Calu3 (cell line): ENCODE data around the gene LRIT3. TPM values are rescaled to one million over a fixed set of nuclear protein-coding genes. Genes with fewer than 3 reads are reported as not detected.

Experiments
- BruUV-seq: library from RNA; stranded (reverse); fragments of 400-500 nt; replicated peaks from 2 replicates; lab custom pipeline; 2021; lab: Mats Ljungman, UMichigan
- CTCF ChIA-PET: fragments of 300-600 bp; sonication (Branson Sonifier 250); formaldehyde crosslinking; loops from one replicate; lab custom pipeline; 2022; ENCODE audit warnings: antibody characterized with exemption; lab: Charles Lee
- DNase-seq: peaks from one replicate; pipeline ENCODE4 v3.0.0; 2022
- H3K27ac Mint-ChIP-seq: one replicate; pipeline ENCODE4 v1.8.0; 2022; ENCODE audit warnings: mixed read lengths; ENCODE audit not compliant: unreplicated experiment
- H3K27me3 Mint-ChIP-seq: one replicate; pipeline ENCODE4 v1.8.0; 2022; ENCODE audit warnings: mixed read lengths; ENCODE audit not compliant: unreplicated experiment
- H3K36me3 Mint-ChIP-seq: one replicate; pipeline ENCODE4 v1.8.0; 2022; ENCODE audit warnings: mild to moderate bottlenecking, moderate library complexity, mixed read lengths; ENCODE audit not compliant: insufficient read depth, unreplicated experiment
- H3K4me1 Mint-ChIP-seq: one replicate; pipeline ENCODE4 v1.8.0; 2022; ENCODE audit warnings: mild to moderate bottlenecking, low read depth, mixed read lengths; ENCODE audit not compliant: unreplicated experiment
- H3K4me3 Mint-ChIP-seq: one replicate; pipeline ENCODE4 v1.8.0; 2022; ENCODE audit warnings: mild to moderate bottlenecking, low read depth, moderate library complexity, mixed read lengths; ENCODE audit not compliant: unreplicated experiment
- H3K9me3 Mint-ChIP-seq: one replicate; pipeline ENCODE4 v1.8.0; 2022; ENCODE audit warnings: low read depth, mixed read lengths; ENCODE audit not compliant: unreplicated experiment
- CTCF ChIP-seq: fragments of 200-600 bp; IDR thresholded peaks from one replicate; pipeline ENCODE4 v1.8.0; 2022; ENCODE audit warnings: antibody characterized with exemption; ENCODE audit not compliant: unreplicated experiment
- intact Hi-C: fragments of 100-400 bp; cut with micrococcal nuclease; formaldehyde crosslinking; loops from one replicate; pipeline ENCODE4 v1.10.0; 2022; ENCODE audit not compliant: unreplicated experiment
- total RNA-seq: library from RNA; stranded (reverse); gene quantifications from 2 replicates; pipeline ENCODE4 v1.2.3, GENCODE V29; 2022

LRIT3 gene
- total RNA-seq, 1 experiment from 2014 or later: 0.09 TPM

- Mint-ChIP-seq H3K27ac (no peak overlapping the region), H3K4me1 (peaks cover 18% of the 10 kb centered on the region), H3K9me3 (no peaks in the 10 kb centered on the region), H3K27me3 (no peaks in the 10 kb centered on the region), H3K36me3 (no peaks in the 10 kb centered on the region), H3K4me3 (no peak overlapping the region)
- BruUV-seq: no TSS peak
- no peak for TF ChIP-seq CTCF
- intact Hi-C loops: no loop called here
- DNase-seq: no peak
- CTCF ChIA-PET: no interaction called here
Observed at GRCh38 chr4:109913596-109914241, 65.8 kb downstream of the LRIT3 start.

DNA sequence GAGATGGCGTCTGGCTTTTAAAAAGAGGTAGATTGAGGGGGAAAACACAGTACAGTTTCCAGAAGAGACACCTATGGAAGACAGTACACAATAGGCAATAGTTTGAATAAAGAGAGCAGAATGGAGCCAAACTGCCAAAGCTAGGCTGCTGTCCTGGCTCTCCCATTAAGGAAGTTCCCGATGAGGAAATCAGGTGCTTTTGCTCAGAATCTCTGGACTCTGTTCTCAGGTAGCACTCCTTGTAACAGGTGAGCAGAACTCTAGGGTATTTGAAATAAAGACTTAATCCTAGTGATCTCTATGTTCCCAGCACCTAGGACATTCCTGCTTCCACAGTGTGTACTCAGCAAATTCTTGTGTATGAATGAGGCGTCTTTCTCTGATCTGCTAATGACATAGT, 66.4 kb downstream of the LRIT3 start:
- Mint-ChIP-seq H3K36me3 (no peaks in the 10 kb centered on the region), H3K4me1 (peaks cover 18% of the 10 kb centered on the region), H3K27me3 (no peaks in the 10 kb centered on the region), H3K4me3 (no peak overlapping the region), H3K27ac (no peak overlapping the region), H3K9me3 (no peaks in the 10 kb centered on the region)
- CTCF ChIA-PET: no interaction called here
- no TSS peak for BruUV-seq
- DNase-seq: no peak
- TF ChIP-seq CTCF: no peak
- intact Hi-C loops: no loop called here

DNA sequence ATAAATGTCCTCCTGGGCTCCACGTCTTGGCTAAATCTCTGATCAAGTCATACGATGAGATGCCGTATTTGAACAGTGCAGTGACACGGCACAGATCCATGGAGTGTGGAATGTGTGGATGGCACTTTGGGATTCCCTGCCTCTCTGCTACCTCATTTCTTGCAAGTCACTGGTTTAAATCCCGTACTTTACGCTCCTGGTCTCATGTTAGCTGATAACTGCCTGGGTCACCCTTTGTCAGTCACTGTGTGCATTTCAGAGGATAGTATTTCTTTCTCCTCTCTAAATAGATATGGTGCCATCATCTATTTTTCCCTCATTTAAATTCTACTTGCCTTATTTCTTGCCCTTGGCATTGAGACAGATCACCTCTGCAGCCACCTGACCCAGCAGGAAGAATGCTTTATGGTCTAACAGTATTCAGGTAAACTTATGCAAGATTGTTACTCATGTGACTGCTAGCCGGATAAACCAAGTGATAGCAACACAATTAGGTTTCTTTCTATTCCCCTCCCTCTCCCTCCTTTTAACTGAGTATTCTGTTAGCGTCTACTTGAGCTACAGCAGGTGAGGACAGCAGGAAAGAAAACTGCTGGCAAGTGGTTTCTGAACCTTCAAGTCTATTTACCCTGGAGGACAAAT, 67.6 kb downstream of the LRIT3 start:
- H3K27me3 Mint-ChIP-seq: no peaks in the 10 kb centered on the region

GRCh38 chr4:109916027-109916409, 68.1 kb downstream of the LRIT3 start:
- Mint-ChIP-seq H3K27ac (no peak overlapping the region), H3K36me3 (no peaks in the 10 kb centered on the region), H3K4me1 (peaks cover 9% of the 10 kb centered on the region), H3K9me3 (no peaks in the 10 kb centered on the region), H3K4me3 (no peak overlapping the region), H3K27me3 (no peaks in the 10 kb centered on the region)
- CTCF ChIA-PET: interaction anchor here (1.1 kb wide), 1 partner anchor 52 kb away, joined by 3 read pairs; no protein-coding TSS in a partner anchor
- intact Hi-C loops: no loop called here
- DNase-seq: no peak
- BruUV-seq: no TSS peak
- no peak for TF ChIP-seq CTCF

More for the DNA sequence above, 67.6 kb downstream of the LRIT3 start:
- no peaks in the 10 kb centered on the region for H3K36me3 Mint-ChIP-seq
- H3K27ac Mint-ChIP-seq: no peak overlapping the region
- H3K4me1 Mint-ChIP-seq: peaks cover 10% of the 10 kb centered on the region
- no TSS peak for BruUV-seq
- no peak for TF ChIP-seq CTCF
- intact Hi-C loops: no loop called here
- no peak overlapping the region for H3K4me3 Mint-ChIP-seq
- no peak for DNase-seq
- CTCF ChIA-PET: interaction anchor here (1.1 kb wide), 1 partner anchor 52 kb away, joined by 3 read pairs; no protein-coding TSS in a partner anchor
- H3K9me3 Mint-ChIP-seq: no peaks in the 10 kb centered on the region
